Calu3 (cell line): ENCODE data around the gene NOD2. TPM values are rescaled to one million over a fixed set of nuclear protein-coding genes. Genes with fewer than 3 reads are reported as not detected.

Experiments used
- Bru-seq: library from RNA; stranded (reverse); fragments of 400-500 nt; gene quantifications from one replicate; lab custom pipeline; 2021; lab: Mats Ljungman, UMichigan
- BruChase-seq, 2 experiments: library from RNA; stranded (reverse); fragments of 400-500 nt; gene quantifications; one replicate each; lab custom pipeline; 2021; lab: Mats Ljungman, UMichigan
- BruUV-seq: library from RNA; stranded (reverse); fragments of 400-500 nt; replicated peaks from 2 replicates; lab custom pipeline; 2021; lab: Mats Ljungman, UMichigan
- CTCF ChIA-PET: fragments of 300-600 bp; sonication (Branson Sonifier 250); formaldehyde crosslinking; loops from one replicate; lab custom pipeline; 2022; ENCODE audit warnings: antibody characterized with exemption; lab: Charles Lee
- DNase-seq: peaks from one replicate; pipeline ENCODE4 v3.0.0; 2022
- H3K27ac Mint-ChIP-seq: one replicate; pipeline ENCODE4 v1.8.0; 2022; ENCODE audit warnings: mixed read lengths; ENCODE audit not compliant: unreplicated experiment
- H3K27me3 Mint-ChIP-seq: one replicate; pipeline ENCODE4 v1.8.0; 2022; ENCODE audit warnings: mixed read lengths; ENCODE audit not compliant: unreplicated experiment
- H3K36me3 Mint-ChIP-seq: one replicate; pipeline ENCODE4 v1.8.0; 2022; ENCODE audit warnings: mild to moderate bottlenecking, moderate library complexity, mixed read lengths; ENCODE audit not compliant: insufficient read depth, unreplicated experiment
- H3K4me1 Mint-ChIP-seq: one replicate; pipeline ENCODE4 v1.8.0; 2022; ENCODE audit warnings: mild to moderate bottlenecking, low read depth, mixed read lengths; ENCODE audit not compliant: unreplicated experiment
- H3K4me3 Mint-ChIP-seq: one replicate; pipeline ENCODE4 v1.8.0; 2022; ENCODE audit warnings: mild to moderate bottlenecking, low read depth, moderate library complexity, mixed read lengths; ENCODE audit not compliant: unreplicated experiment
- H3K9me3 Mint-ChIP-seq: one replicate; pipeline ENCODE4 v1.8.0; 2022; ENCODE audit warnings: low read depth, mixed read lengths; ENCODE audit not compliant: unreplicated experiment
- intact Hi-C: fragments of 100-400 bp; cut with micrococcal nuclease; formaldehyde crosslinking; loops from one replicate; pipeline ENCODE4 v1.10.0; 2022; ENCODE audit not compliant: unreplicated experiment
- long read RNA-seq: library from polyadenylated mRNA; stranded (forward); transcript quantifications from one replicate; pipeline ENCODE4 v2.0.0, GENCODE V29; 2022
- total RNA-seq: library from RNA; stranded (reverse); gene quantifications from 2 replicates; pipeline ENCODE4 v1.2.3, GENCODE V29; 2022
- TF ChIP-seq, protein P1 (sequence below): fragments of 200-600 bp; IDR thresholded peaks from one replicate; pipeline ENCODE4 v1.8.0; 2022; ENCODE audit warnings: antibody characterized with exemption; ENCODE audit not compliant: unreplicated experiment

NOD2 gene
- total RNA-seq (0.87 and 1.1 TPM in 2 replicates), Bru-seq, nascent RNA (percentile 24 among the genes with signal in this experiment), BruChase-seq, experiment 1, labeled RNA remaining after a 6-hour chase (percentile 12 among the genes with signal in this experiment), BruChase-seq, experiment 2, labeled RNA remaining after a 2-hour chase (percentile 19 among the genes with signal in this experiment)
- long read RNA-seq = 0 reads

DNA sequence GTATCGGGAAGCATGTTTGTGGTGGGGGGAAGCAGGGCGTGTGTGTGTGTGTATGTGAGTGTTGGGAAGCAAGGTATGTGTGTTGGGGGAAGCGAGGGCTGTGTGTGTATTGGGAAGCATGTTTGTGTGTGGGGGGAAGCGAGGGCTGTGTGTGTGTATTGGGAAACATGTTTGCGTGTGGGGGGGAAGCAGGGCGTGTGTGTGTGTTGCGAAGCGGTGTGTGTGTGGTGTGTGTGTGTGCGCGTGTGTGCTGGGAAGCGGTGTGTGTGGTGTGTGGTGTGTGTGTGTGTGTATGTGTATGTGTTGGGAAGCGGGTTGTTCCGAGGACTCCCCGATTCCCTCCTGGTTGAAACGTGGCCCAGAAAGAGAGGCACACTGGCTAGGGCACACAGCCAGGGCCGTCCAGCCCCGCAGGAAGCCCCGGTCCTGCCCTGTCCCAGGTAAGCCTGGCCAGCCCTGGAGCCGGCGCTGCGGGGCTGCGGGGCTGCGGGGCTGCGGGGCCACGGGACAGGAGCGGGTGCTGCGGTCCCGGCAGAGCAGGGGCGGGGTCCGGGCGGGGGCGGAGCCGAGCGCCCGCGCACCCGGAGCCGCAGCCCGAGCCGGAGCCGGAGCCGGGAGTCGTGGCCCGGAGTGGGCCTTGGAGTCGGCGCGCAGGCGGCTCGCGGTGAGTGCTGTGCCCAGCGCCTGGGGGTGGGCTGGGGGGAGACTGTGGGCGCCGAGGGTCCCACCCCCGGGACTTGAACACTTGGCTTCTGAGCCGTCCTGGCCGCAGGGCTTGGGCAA is at the start of gene NOD2:
NOD2 (plus strand) TSS at position 608 of the 783 bp plus-strand sequence. CDS start 5,890 bp downstream, outside the sequence.
- BruUV-seq = no TSS peak
- Mint-ChIP-seq H3K27ac (peak within 1 kb of the TSS; percentile 6), H3K4me3 (peak within 1 kb of the TSS; percentile 63), H3K27me3 (peaks cover 51% of the 10 kb centered on the region), H3K9me3 (no peaks in the 10 kb centered on the region), H3K4me1 (peaks cover 26% of the 10 kb centered on the region), H3K36me3 (no peaks in the 10 kb centered on the region)
- DNase-seq = peak; percentile 32
- intact Hi-C loops = no loop called here
- CTCF ChIA-PET = no interaction called here
- TF ChIP-seq, protein P1, sequence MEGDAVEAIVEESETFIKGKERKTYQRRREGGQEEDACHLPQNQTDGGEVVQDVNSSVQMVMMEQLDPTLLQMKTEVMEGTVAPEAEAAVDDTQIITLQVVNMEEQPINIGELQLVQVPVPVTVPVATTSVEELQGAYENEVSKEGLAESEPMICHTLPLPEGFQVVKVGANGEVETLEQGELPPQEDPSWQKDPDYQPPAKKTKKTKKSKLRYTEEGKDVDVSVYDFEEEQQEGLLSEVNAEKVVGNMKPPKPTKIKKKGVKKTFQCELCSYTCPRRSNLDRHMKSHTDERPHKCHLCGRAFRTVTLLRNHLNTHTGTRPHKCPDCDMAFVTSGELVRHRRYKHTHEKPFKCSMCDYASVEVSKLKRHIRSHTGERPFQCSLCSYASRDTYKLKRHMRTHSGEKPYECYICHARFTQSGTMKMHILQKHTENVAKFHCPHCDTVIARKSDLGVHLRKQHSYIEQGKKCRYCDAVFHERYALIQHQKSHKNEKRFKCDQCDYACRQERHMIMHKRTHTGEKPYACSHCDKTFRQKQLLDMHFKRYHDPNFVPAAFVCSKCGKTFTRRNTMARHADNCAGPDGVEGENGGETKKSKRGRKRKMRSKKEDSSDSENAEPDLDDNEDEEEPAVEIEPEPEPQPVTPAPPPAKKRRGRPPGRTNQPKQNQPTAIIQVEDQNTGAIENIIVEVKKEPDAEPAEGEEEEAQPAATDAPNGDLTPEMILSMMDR = no peak

GRCh38 chr16:50644245-50644644 is 49.2 kb upstream of the NOD2 start:
- BruUV-seq = no TSS peak
- intact Hi-C loops = no loop called here
- Mint-ChIP-seq H3K36me3 (no peaks in the 10 kb centered on the region), H3K4me3 (no peak overlapping the region), H3K4me1 (no peaks in the 10 kb centered on the region), H3K27me3 (peaks cover 98% of the 10 kb centered on the region), H3K9me3 (no peaks in the 10 kb centered on the region), H3K27ac (no peak overlapping the region)
- DNase-seq = no peak
- CTCF ChIA-PET = interaction anchor here (0.8 to 1.0 kb wide), 4 partner anchors 21 to 270 kb away, joined by 3 to 24 read pairs (median 4); no protein-coding TSS in a partner anchor
- TF ChIP-seq, protein P1 = no peak

- Mint-ChIP-seq H3K36me3 (no peaks in the 10 kb centered on the region), H3K9me3 (no peaks in the 10 kb centered on the region), H3K27ac (no peak overlapping the region), H3K4me1 (no peaks in the 10 kb centered on the region), H3K27me3 (peaks cover 96% of the 10 kb centered on the region), H3K4me3 (no peak overlapping the region)
- DNase-seq = peak; percentile 41
- CTCF ChIA-PET = interaction anchor here (0.7 to 1.0 kb wide), 7 partner anchors 9 to 272 kb away, joined by 3 to 24 read pairs (median 3); no protein-coding TSS in a partner anchor
- no TSS peak for BruUV-seq
- intact Hi-C loops = no loop called here
- TF ChIP-seq, protein P1 = no peak
Observed at GRCh38 chr16:50644729-50645128, 48.7 kb upstream of the NOD2 start.

DNA sequence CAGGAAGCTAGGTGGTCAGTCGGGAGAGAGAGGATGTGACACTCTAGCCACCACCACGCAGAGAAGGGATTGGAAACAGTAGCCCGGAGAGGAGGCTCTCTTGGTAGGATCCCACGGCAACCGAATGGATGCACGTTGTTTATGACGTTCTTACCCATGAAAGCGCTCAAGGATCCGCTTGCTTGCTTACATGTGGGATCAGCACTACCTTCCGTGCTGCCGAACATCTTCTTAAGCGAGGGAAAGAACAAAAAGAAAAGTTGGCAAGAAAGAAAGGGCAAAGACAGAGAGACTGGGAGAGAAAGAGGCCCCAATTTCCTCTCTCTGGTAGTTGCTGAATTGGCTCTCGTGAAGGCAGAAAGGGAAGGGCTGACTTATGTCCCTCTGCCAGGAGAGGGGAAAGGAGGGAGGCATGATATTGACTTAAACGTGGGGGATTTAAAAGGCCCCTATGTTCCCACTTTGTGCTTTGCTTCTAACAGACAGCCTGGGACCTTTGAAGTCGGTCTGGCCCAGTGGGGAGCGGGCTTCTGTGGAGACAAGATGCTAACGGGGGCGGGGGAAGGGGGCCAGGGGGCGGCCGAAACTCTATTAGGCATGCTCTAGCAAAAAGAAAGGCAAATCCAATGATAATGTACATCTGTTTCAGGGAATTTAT is 47.7 kb upstream of the NOD2 start:
- Mint-ChIP-seq H3K36me3 (no peaks in the 10 kb centered on the region), H3K27ac (no peak overlapping the region), H3K4me3 (no peak overlapping the region), H3K9me3 (no peaks in the 10 kb centered on the region), H3K27me3 (peaks cover 86% of the 10 kb centered on the region), H3K4me1 (no peaks in the 10 kb centered on the region)
- CTCF ChIA-PET = no interaction called here
- intact Hi-C loops = no loop called here
- TF ChIP-seq, protein P1 = no peak
- BruUV-seq = no TSS peak
- DNase-seq = no peak
